HG03045 (cell line): Measurements from ENCODE around the gene ZBTB7C.

ENCODE experiments used
- ATAC-seq: cut with Tn5 transposase; IDR thresholded peaks from one replicate; pipeline ENCODE4 v1.9.1; 2021; ENCODE audit warnings: mild to moderate bottlenecking, moderate library complexity; ENCODE audit not compliant: unreplicated experiment

Gene ZBTB7C

GRCh38 chr18:47990981-47991380 is 418.2 kb downstream of the ZBTB7C start:
- ATAC-seq = no peak

- ATAC-seq = no peak
Observed at GRCh38 chr18:47987388-47987699, 421.8 kb downstream of the ZBTB7C start.

- no peak for ATAC-seq
Observed at GRCh38 chr18:47986620-47987387, 422.4 kb downstream of the ZBTB7C start.

- ATAC-seq = no peak
Observed at GRCh38 chr18:47985866-47986265, 423.3 kb downstream of the ZBTB7C start.

- ATAC-seq = no peak
Observed at GRCh38 chr18:47984991-47985390, 424.2 kb downstream of the ZBTB7C start.

GRCh38 chr18:47983946-47984345 is 425.2 kb downstream of the ZBTB7C start:
- no peak for ATAC-seq

GRCh38 chr18:47983055-47983454 is 426.1 kb downstream of the ZBTB7C start:
- no peak for ATAC-seq

GRCh38 chr18:47981830-47982229 is 427.4 kb downstream of the ZBTB7C start:
- no peak for ATAC-seq

- no peak for ATAC-seq
Observed at GRCh38 chr18:47981320-47981719, 427.9 kb downstream of the ZBTB7C start.

- ATAC-seq = no peak
Observed at GRCh38 chr18:47979611-47980200, 429.5 kb downstream of the ZBTB7C start.

- no peak for ATAC-seq
Observed at GRCh38 chr18:47978603-47979002, 430.6 kb downstream of the ZBTB7C start.

- no peak for ATAC-seq
Observed at GRCh38 chr18:47978141-47978540, 431.0 kb downstream of the ZBTB7C start.
